GM23338 (cell line): ENCODE measurements around the gene OR5AS1. TPM values are rescaled to one million over a fixed set of nuclear protein-coding genes. Genes with fewer than 3 reads are reported as not detected.

Experiments
- ATAC-seq: fragments of 200-7000 bp; cut with Tn5 transposase; 3 replicates; pipeline ENCODE4 v1.9.1; 2020
- DNase-seq: peaks from one replicate; pipeline ENCODE4 v3.0.0-alpha.2; 2015; ENCODE audit warnings: low spot score
- H2AFZ ChIP-seq: fragments of 200-600 bp; sonication (generic); 2 replicates; pipeline ENCODE4 v1.8.0; 2016; ENCODE audit warnings: antibody characterized with exemption, mild to moderate bottlenecking, moderate library complexity
- H3F3A ChIP-seq: fragments of 200-600 bp; sonication (generic); replicated peaks from 2 replicates; pipeline ENCODE4 v1.8.0; 2017; ENCODE audit warnings: antibody characterized with exemption, mixed run types, low read depth
- H3K27ac ChIP-seq: fragments of 200-600 bp; sonication (generic); 2 replicates; pipeline ENCODE4 v1.6.1; 2016; ENCODE audit warnings: low read depth
- H3K27me3 ChIP-seq: fragments of 200-600 bp; sonication (generic); 2 replicates; pipeline ENCODE4 v1.8.0; 2016; ENCODE audit warnings: mild to moderate bottlenecking, mixed run types, moderate library complexity; ENCODE audit not compliant: insufficient read depth
- H3K36me3 ChIP-seq: fragments of 200-600 bp; sonication (generic); 2 replicates; pipeline ENCODE4 v1.8.0; 2016; ENCODE audit warnings: mild to moderate bottlenecking; ENCODE audit not compliant: insufficient read depth
- H3K4me1 ChIP-seq: fragments of 200-600 bp; sonication (generic); 2 replicates; pipeline ENCODE4 v1.8.0; 2016; ENCODE audit warnings: mild to moderate bottlenecking, moderate library complexity; ENCODE audit not compliant: insufficient read depth
- H3K4me2 ChIP-seq: fragments of 200-600 bp; sonication (generic); 2 replicates; pipeline ENCODE4 v1.7.1; 2017; ENCODE audit warnings: mixed run types
- H3K4me3 ChIP-seq: fragments of 200-600 bp; sonication (generic); 2 replicates; pipeline ENCODE4 v1.6.1; 2016; ENCODE audit warnings: mixed run types
- H3K79me2 ChIP-seq: fragments of 200-600 bp; sonication (generic); replicated peaks from 2 replicates; pipeline ENCODE4 v1.8.0; 2017; ENCODE audit warnings: mild to moderate bottlenecking; ENCODE audit not compliant: insufficient read depth
- H3K9me2 ChIP-seq: fragments of 200-600 bp; sonication (generic); 2 replicates; pipeline ENCODE4 v1.8.0; 2017; ENCODE audit not compliant: insufficient read depth
- H4K20me1 ChIP-seq: fragments of 200-600 bp; sonication (generic); replicated peaks from 2 replicates; pipeline ENCODE4 v1.8.0; 2017; ENCODE audit warnings: mild to moderate bottlenecking; ENCODE audit not compliant: insufficient read depth
- H3K27ac Mint-ChIP-seq: 2 replicates; pipeline ENCODE4 v1.8.0; 2020; ENCODE audit warnings: inconsistent platforms, mild to moderate bottlenecking, moderate library complexity, mixed read lengths
- H3K27me3 Mint-ChIP-seq: 3 replicates; pipeline ENCODE4 v1.8.0; 2022; ENCODE audit warnings: low read depth, mild to moderate bottlenecking, moderate library complexity, mixed read lengths, inconsistent platforms; ENCODE audit not compliant: insufficient read depth, poor library complexity
- H3K36me3 Mint-ChIP-seq: 3 replicates; pipeline ENCODE4 v1.8.0; 2021; ENCODE audit warnings: low read depth, mild to moderate bottlenecking, inconsistent platforms, moderate library complexity, mixed read lengths
- H3K4me1 Mint-ChIP-seq: 3 replicates; pipeline ENCODE4 v1.8.0; 2020; ENCODE audit warnings: mild to moderate bottlenecking, inconsistent platforms, mixed read lengths
- H3K4me3 Mint-ChIP-seq: 3 replicates; pipeline ENCODE4 v1.8.0; 2021; ENCODE audit warnings: moderate library complexity, mild to moderate bottlenecking, inconsistent platforms, mixed read lengths
- H3K9me3 Mint-ChIP-seq: 3 replicates; pipeline ENCODE4 v1.8.0; 2020; ENCODE audit warnings: moderate library complexity, mild to moderate bottlenecking, inconsistent platforms, mixed read lengths
- CTCF ChIP-seq, 2 experiments: fragments of 200-600 bp in 1 of 2; sonication (generic) in 1 of 2; conservative IDR thresholded peaks; 2 replicates each; pipeline versions ENCODE4 v1.5.1 to v1.6.1; 2016 to 2017; ENCODE audit warnings: antibody characterized with exemption in 2 of 2, low read depth in 2 of 2, mild to moderate bottlenecking in 2 of 2, moderate library complexity in 1 of 2
- ETS1 ChIP-seq: IDR thresholded peaks from 2 replicates; pipeline ENCODE4 v1.6.1; 2016; ENCODE audit warnings: antibody characterized with exemption
- EZH2 ChIP-seq: fragments of 200-600 bp; sonication (generic); IDR thresholded peaks from one replicate; pipeline ENCODE4 v1.8.0; 2017; ENCODE audit warnings: antibody characterized with exemption, mild to moderate bottlenecking, low read depth; ENCODE audit not compliant: unreplicated experiment
- EZH2phosphoT487 ChIP-seq: fragments of 200-600 bp; sonication (generic); IDR thresholded peaks from one replicate; pipeline ENCODE4 v1.8.1; 2018; ENCODE audit warnings: antibody characterized with exemption; ENCODE audit not compliant: unreplicated experiment
- JUNB ChIP-seq: IDR thresholded peaks from one replicate; pipeline ENCODE4 v1.6.1; 2016; ENCODE audit warnings: antibody characterized with exemption; ENCODE audit not compliant: unreplicated experiment
- REST ChIP-seq: IDR thresholded peaks from one replicate; pipeline ENCODE4 v1.6.1; 2018; ENCODE audit warnings: antibody characterized with exemption; ENCODE audit not compliant: unreplicated experiment
- STAT1 ChIP-seq: IDR thresholded peaks from one replicate; pipeline ENCODE4 v1.6.1; 2016; ENCODE audit warnings: antibody characterized with exemption; ENCODE audit not compliant: unreplicated experiment
- ZNF331 ChIP-seq: fragments of 250-450 bp; sonication (Bioruptor Pico); IDR thresholded peaks from 2 replicates; pipeline ENCODE4 v1.5.0; 2020; ENCODE audit warnings: low read depth, mild to moderate bottlenecking, moderate library complexity
- ZNF462 ChIP-seq: fragments of 250-450 bp; sonication (Bioruptor Pico); IDR thresholded peaks from 2 replicates; pipeline ENCODE4 v1.5.0; 2020; ENCODE audit warnings: mild to moderate bottlenecking, moderate library complexity
- polyA plus RNA-seq: library from polyadenylated mRNA; unstranded; fragments of >200 nt; fragmentation: Nextera tagmentation; extraction: Ambion mirVana; gene quantifications from 2 replicates; pipeline ENCODE4 v1.2.1, GENCODE V29; 2016
- total RNA-seq: library from RNA; depleted of rRNA; stranded (reverse); fragments of >200 nt; shearing (Covaris generic); gene quantifications from 2 replicates; pipeline ENCODE4 v1.2.3, GENCODE V29; 2014

The OR5AS1 gene
- total and polyA plus RNA-seq, 2 experiments from 2014 or later, result not detected

- TF ChIP-seq CTCF (conservative IDR thresholded peaks at IDR 0.05; ENCODE audit: low read depth in 2 of 2), result no peak
- TF ChIP-seq ZNF331 (CRISPR knock-in tag), result no peak
- TF ChIP-seq EZH2, result no peak
- TF ChIP-seq REST, result no peak
- no peak for TF ChIP-seq EZH2phosphoT487
- TF ChIP-seq STAT1, result no peak
- TF ChIP-seq ETS1, result no peak
- no peak for TF ChIP-seq JUNB
- TF ChIP-seq ZNF462, result no peak
- DNase-seq (no peak), ATAC-seq (no peak)
- Histone ChIP-seq H3K4me2 (no peak overlapping the region), H2AFZ (no peak overlapping the region; the same call in 1 of the 2 replicates), H3K36me3 (no peaks in the 10 kb centered on the region), H3K4me3 (no peak overlapping the region), H3F3A (no peaks in the 10 kb centered on the region), H3K27me3 (no peaks in the 10 kb centered on the region), H3K79me2 (no peaks in the 10 kb centered on the region), H4K20me1 (no peaks in the 10 kb centered on the region), H3K4me1 (no peaks in the 10 kb centered on the region), H3K9me2 (no peaks in the 10 kb centered on the region), H3K27ac (no peak overlapping the region)
- H3K9me3 Mint-ChIP-seq, result peaks cover 7% of the 10 kb centered on the region; the same call in 1 of the 3 replicates
- no peak overlapping the region for H3K4me3 Mint-ChIP-seq
- H3K4me1 Mint-ChIP-seq, result no peaks in the 10 kb centered on the region
- H3K27ac Mint-ChIP-seq, result no peak overlapping the region
- no peaks in the 10 kb centered on the region for H3K27me3 Mint-ChIP-seq
- no peaks in the 10 kb centered on the region; the same call in 2 of the 3 replicates for H3K36me3 Mint-ChIP-seq
Observed at GRCh38 chr11:56010716-56011115, 16.7 kb upstream of the OR5AS1 start.
